NCI-H446 (cell line): Measurements from ENCODE around the gene TBC1D30.

ENCODE experiments used
- DNase-seq, 2 experiments: peaks; one replicate each; lab custom pipeline; 2025; lab: John Stamatoyannopoulos, UW

TBC1D30 gene

DNA sequence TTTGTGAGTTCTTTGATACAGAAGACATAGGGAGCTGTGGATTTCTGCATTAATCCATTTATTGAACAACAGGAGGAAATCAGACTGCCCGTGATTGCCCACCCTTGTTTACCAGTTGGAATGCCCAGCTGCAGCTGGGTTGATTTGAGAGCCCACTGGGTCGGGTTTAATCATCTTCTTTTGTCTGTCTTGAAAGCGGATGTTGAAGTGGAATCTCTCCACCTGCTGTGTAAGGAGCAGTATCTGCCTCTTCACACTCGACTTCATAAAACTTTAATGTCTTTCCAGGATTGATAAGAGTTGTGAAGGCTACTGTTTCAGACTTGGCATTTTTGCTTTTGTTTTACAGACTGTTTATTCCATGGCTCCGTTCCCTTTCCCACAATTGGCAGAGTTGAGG is 39.9 kb downstream of the TBC1D30 start:
- no peak for DNase-seq

DNA sequence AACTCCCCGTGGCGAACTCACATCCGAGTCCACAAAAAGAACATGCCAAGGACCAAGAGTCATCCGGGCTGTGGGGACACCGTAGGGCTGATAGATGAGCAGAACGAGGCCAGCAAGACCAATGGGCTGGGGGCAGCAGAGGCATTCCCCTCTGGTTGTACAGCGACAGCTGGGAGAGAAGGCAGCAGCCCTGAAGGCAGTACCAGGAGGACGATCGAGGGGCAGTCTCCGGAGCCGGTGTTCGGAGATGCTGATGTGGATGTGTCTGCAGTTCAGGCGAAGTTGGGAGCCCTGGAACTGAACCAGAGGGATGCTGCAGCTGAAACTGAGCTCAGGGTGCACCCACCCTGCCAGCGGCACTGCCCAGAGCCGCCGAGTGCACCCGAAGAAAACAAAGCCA is 50.7 kb downstream of the TBC1D30 start:
- no peak for DNase-seq

DNA sequence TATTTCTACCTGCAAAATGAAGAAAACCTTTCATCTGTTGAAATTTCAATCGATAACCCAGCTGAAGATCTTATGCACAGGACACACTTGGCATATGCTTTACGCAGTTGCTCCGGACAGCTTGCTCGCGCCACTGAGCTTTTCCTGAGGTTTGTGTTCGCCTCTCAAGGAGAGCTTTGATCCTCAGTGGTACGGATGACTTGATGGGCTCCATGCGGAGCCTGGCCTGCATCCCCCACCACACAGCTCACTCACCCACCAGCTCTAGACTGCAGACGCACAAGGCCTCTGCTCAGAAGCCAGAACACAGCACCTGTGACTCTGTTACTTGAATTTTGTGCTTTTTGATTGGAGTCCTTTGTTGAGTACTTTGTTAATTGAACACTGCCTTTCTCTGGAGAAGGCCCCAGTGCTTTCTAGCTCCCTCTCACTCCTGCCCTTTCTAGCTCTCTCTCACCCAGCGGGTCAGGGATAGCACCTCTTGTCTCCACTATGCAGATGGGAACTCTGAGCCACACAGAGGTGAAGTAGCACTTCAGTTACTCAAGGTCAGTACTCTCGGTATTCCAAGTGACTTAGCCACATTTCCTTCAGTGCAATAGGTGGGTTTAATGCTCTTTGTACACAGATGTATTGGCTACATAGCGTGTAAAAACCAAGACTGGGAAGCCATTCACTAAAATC is 52.1 kb downstream of the TBC1D30 start:
- no peak for DNase-seq

DNA sequence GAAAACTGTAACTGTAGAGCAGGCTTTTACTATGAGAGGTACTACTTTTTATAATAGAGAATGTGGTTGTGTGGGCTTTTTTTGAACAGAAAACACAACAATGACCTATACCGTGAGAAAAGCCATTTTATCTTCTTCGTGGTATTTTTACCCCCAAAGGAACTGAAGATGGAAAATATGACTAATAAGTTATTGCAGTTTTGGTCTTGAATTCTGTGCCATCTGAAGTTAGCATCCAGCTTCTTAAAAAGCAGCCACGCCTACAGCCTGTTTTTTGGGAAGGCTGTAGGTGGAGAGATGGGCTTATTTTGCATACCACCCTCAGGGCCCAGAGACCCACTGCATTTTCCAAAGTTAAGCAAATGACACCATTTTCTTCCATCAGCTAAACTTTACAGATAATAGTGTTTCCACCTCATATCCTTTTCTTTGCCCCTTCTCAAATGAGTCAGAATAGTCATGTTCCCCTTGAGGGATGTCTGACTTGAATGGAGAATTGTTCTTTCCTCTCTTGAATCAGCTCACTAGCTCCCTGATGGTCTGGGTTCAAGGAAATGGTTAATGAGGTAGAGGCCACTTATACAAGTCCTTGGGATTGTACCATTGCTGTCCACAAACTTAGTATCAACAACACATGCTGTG is 53.0 kb downstream of the TBC1D30 start:
- no peak for DNase-seq

DNA sequence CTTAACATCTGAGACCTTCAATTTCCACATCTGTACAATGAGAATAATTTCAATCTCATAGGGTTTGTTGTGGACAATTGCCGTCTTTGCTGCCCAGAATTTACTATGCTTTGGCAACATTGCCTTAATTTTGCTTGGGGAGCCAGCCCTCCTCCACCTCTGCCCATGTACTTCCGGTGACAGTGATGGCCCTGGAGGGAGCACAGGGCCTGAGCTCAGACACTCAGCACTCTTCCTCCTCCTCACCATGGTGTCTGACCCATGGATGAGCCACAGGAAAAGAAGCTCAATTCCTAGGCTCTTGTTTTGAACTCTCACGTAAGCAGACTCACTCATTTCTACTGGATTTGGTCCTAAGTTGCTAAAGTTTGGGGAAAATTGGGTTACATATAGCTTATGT is 58.2 kb downstream of the TBC1D30 start:
- DNase-seq, result no peak

DNA sequence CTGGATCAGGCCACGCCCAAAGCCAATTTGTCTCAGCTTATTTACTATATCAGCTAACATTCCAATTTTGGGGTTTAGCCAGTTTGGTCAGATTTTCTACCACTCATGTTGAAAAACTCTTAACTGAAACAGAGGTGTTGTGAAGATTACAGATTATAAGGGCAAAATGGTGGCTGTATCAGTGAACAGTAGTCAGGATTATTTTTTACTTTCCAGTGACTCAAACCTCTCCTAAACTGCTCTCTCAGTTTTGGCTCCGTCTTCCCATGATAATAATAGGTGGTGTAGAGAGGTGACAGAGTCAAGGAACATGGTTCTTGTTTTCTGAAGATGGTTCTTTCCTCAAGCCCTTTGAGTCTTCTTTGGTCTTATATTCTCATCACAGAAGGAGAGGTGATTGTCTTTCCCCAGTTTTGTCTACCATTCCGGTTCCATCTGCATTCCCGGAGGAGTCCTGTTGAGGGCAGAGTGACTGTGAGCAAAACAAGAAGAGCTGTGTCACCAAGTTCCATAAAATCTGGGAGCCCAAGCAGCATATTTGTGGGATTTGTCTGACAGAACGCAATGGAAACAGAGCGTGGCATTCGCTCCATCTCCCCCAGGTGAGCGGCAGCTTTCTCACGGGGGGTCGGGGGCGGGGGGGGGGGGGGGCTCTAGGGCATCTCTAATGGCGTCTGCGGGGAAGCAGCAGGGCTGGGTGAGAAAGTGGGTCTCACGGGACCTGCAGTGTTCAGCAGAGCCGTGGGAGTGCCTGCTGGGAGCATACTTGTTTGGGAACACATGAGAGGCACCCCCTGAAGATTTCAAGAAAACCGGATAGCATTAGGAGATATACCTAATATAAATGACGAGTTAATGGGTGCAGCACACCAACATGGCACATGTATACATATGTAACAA is 59.1 kb downstream of the TBC1D30 start:
- DNase-seq, result no peak

DNA sequence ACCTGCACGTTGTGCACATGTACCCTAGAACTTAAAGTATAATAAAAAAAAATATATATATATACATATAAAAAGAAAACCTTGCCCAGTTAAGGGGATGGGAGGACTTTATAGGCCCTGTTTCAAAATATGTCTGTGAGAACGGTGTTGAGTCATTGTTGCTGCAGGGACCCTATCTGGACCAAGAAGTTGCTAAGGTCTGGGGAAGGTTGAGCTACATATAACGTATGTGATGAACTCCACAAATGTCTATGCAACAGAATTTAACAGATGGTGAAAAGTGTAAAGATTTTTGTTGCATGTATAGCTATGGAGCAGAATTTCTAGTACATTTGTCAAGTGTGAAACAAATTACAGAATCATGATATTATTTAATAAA is 59.7 kb downstream of the TBC1D30 start:
- no peak for DNase-seq

DNA sequence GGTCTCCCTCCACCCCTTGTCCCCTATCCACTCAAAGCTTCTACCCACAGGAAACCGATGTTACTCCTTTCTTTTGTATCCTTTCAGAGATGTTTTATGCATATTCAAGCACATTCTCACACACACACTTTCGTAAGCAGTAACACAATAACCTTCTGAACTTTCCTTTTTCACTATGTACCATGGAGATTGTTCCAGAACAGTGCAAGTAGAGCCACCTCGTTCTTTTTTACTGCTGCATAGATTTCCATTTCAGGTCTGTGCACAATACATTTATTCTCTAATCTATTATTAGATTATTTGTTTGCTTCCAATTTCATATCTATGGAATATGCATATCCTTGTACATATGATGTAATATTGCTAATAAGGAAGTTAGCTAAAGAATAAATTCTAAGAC is 60.3 kb downstream of the TBC1D30 start:
- no peak for DNase-seq

DNA sequence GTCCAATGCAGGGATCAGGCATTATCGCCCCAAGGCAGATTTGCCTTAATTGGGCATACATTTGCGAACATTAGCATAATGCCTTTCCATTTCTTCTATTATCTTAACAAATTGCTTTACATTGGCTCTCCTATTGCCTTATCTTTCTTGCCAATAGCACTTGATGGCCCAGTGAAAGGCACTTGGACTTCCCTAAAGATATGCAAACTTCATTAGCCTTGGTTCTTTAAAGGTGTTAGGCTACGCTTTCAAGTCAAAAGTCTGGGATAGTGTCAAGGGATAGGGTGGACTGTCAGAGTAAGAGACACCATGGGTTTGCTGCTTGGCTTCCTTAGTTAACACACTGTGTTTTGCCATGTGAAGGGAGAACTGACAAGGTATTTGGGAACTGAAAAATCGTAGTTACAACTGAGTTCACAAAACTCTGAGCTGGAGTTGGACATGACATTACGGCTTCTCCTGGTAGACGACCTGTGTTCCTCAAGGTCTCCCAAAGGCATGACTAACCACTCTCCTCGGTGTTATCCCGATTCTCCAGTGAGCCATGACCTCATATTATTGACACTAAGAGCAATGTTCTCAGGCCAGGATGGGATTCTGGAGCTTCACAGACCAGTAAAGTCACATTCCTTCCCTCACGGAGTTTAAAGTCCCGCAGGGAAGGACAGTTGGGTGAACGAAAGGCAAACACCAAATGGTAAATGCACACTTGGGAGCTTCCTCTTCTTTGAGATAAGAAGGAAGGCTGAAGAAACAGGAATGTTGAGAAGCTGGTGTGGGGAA is 65.2 kb downstream of the TBC1D30 start:
- no peak for DNase-seq

DNA sequence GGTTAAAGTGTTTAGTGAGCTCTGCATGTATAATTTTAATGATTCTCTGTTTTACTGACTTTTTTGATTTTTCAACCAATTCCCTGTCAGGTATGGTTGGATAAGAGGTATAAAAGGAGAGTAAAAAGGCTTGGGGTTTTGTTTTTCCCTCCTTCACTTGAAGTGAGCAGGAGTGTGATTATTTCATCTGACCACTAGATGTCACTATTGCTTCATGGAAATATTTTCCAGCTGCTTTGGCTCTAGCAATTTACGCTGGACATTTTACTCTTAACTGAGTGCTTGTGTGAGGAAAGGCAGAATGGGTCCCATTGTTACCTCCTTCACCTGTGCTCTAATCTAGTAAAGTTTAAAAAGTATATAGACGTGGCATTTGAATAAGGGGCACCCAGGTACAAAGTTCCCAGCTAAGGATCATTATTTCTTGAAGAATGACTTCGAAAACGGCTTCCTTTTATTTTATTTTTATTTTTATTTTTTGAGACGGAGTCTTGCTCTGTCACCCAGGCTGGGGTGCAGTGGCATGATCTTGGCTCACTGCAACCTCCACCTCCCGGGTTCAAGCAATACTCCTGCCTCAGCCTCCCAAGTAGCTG is 66.5 kb downstream of the TBC1D30 start:
- DNase-seq, result peak; percentile 24 to 66

DNA sequence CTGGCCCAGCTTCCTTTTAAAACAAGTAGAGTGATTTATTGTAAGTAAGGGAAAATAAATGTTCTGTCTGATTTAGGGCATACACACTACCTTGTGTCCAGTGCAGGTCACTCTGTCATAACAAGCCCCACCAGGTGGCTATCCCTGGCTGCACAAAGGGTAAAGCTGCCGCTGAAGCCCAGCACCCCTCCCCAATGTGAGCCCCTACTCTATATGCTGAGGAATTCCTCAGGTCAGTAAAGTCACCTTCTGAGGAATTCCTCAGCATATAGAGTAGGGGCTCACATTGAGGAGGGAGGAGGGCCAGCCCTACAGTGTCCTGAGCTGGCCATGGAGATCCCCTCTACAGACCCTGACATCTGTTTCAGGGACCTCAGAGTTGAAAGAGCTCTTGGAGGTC is 67.2 kb downstream of the TBC1D30 start:
- no peak for DNase-seq

DNA sequence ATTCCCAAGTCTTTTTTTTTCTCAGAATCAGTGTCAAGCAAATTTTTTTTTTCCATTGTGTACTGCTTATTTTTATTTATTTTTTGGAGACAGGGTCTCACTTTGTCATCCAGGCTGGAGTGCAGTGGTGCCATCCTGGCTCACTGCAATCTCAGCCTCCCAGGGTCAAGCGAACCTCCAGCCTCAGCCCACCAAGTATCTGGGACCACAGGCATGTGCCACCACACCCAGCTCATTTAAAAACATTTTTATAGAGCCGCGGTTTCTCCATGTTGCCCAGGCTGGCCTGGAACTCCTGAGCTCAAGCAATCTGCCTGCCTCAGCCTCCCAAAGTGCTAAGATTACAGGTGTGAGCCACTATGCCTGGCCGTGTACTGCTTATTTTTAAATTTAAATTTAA is 68.1 kb downstream of the TBC1D30 start:
- no peak for DNase-seq

DNA sequence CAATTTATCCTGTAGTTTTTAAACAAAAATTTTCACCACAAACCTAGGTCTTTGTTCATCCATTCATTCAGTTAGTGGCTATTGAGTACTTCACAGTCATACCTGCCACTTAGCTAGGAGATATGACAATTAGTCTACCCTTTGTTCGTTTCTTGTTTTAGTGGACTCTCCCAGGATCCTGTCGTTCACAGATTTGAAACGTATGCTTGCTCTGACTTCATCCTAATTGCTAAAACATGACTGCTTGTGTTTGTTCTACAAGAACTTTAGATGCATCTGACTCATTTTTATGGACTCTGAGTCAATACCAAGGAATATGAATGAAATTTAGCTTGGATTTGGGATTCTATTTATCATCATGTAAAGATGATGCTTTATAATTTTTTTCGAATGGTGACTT is 69.5 kb downstream of the TBC1D30 start:
- DNase-seq, result no peak

DNA sequence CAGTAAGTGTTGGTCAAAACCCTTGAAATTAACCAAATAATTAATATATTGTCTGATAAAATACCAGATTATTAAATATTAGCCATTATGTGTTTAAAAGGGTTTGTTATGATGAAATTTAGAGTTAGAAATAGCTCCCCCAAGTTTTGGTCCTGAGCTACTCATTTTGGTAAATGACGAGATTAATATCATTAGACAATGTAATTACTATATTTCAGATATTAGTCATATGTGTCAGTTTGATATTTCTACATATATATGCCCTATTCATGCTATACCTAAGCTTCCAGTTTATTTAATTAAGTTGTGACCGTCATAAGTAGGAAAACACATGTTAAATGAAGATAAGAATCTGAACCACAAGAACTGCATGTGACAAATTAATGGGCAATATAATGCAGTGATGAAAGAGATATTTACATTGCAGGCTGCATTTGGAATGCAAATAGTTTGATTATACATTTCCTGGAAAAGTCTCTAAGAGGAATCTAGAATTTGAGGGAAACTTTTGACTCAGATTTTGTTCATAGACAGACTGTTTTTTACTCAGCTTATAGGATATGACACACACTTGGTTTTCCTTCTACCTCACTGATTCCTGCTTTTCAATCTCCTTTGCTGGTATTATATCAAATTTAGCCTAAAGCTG is 70.5 kb downstream of the TBC1D30 start:
- DNase-seq, result no peak

DNA sequence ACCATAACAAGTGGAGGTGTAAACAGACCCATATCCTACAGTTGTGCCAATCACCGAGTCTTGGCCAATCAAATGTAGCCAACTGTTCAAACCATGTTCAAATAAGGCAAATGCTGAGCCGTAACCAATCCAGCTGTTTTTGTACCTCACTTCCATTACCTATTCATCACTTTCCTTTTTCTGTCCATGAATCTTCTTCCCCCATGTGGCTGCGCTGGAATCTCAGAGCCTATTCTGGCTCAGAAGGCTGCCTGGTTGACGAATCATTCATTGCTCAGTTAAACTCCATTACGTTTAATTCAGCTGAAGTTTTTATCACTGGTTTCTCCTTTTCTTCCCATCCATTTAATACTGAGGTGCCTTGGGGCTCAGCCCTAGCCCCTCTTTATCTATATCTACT is 71.1 kb downstream of the TBC1D30 start:
- DNase-seq, result no peak

DNA sequence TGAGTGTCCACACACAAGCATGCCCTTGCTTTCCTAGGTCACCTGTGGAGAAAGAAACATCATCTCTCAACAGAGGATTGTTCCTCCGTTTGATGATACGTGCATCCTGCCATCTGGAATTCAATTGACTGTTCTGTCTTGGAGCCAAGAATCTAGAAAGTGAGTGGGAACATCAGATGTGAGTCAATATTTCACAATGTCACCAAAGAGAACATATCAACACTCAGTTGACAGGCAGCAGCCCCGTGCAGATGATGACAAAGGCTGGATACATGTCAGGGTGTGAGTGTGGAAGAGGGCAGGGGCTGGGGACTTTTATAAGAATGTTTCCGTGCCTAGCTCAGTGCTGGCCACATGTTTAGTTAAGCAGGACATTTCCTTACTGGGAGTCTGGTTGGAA is 76.1 kb downstream of the TBC1D30 start:
- DNase-seq, result no peak

DNA sequence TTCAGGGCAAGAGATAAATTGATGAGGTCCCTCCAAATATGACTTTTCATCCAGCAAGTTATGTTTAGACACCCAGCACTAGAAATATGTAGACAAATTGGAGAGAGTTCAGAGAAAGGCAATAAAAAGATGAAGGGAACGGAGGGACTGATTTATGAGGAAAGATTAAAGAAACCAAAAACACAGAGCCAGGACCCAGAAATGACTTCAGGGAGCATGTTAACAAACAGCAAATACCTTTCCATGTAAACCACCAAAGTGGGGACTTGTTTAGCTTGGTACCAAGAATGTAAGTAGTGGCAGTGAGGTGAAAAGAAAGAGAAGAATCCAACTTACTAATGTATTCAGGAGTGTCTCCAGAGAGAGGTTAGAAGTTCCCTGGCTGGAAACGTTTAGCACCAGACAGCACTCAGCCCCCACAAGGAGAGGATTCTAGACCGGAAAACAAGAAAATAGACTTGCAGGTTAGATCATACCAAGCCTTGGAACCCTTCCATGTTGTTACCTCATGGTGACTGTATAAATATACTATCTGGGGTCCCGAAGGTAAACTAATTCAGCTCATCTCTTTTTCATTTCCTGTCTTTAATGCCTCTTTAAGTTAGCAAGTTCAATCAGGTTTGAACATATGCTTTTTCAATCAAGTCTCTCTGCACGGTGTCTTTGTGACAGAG is 79.2 kb downstream of the TBC1D30 start:
- no peak for DNase-seq

DNA sequence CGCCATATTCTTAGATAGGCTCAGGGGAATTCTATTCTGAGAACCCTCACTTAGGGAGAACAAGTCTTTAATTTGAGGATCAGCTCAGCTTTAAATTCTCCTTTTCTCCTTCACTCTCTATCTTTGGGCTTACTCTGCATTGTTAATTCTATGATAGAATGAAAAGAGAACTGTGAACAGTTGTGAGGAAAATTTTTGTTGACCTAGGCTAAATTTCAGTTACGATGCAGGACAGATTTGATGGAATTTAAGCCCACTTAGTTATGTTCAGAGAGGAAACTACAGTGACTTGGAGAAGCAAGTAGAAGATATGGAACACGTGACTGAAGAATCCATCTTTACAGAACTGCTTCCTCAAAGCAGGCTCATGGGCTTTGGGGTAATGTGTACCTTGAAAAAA is 82.7 kb downstream of the TBC1D30 start:
- no peak for DNase-seq

DNA sequence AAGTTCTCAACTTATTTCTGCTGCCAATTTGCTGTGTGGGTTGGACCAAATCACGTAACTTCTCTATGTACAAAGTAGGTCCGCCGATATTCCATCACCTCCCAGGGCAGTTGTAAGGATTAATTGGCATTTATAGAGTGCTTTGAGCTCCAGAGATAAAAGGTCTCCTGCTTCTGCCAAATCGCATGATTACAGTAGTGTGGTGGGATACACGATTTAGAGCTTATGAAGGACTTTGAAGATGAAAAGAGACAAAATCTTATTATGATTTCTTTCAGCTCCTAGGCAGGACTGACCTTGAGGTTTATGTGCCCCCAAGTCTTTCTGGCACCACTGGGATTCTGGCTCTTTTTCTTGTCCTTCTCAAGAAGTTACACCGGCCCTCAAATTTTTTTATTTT is 84.7 kb downstream of the TBC1D30 start:
- no peak for DNase-seq

DNA sequence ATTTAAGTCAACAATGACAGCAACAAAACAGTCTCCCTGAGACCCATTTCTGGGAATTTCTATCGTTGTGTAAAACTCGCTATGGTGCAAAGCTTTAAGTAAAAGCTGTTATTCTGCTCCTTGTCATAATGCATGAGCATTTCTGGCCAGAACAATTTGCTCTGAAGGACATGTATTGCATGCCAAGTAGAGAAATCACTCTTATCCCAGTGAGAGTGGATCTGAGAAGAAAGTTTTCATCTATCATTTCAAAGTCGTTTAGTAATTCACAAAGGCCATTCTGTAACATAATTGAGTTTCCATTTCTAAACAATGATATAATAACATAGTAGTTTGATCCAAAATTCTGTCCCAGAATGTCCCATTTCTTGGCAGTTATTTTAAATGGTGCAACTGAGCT is 86.6 kb downstream of the TBC1D30 start:
- no peak for DNase-seq

DNA sequence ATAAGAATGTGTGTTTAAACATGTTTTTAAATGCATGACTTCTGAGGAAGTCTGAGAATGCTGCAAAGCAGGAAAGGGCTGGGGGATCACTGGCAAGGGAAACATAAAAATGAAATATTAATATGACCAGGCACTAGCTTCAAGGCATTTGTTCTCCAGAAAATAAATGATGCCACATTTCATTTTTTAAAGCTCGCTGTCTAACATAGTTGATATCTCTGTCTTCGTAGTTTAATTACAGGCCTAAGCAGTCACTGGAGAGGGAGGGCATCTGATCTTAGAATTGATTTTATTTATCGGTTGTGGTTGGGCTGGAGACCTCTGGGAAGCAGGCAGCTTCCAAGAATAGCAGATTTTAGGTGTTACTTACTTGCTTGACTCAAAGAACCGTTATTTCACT is 87.5 kb downstream of the TBC1D30 start:
- no peak for DNase-seq
